Activated gamma-delta T cell treated with anti-CD3 and anti-CD28 coated beads, Interleukin-2, amount 50 U/mL, for 16 hours (primary cell): Measurements from ENCODE around the gene SLC22A4.
A peak's percentile ranks its signal among the peaks of the same experiment; 100 is the strongest.

Experiments
- DNase-seq: peaks from one replicate; pipeline ENCODE4 v3.0.0-alpha.2; 2020; ENCODE audit warnings: low read depth

SLC22A4 gene

DNA sequence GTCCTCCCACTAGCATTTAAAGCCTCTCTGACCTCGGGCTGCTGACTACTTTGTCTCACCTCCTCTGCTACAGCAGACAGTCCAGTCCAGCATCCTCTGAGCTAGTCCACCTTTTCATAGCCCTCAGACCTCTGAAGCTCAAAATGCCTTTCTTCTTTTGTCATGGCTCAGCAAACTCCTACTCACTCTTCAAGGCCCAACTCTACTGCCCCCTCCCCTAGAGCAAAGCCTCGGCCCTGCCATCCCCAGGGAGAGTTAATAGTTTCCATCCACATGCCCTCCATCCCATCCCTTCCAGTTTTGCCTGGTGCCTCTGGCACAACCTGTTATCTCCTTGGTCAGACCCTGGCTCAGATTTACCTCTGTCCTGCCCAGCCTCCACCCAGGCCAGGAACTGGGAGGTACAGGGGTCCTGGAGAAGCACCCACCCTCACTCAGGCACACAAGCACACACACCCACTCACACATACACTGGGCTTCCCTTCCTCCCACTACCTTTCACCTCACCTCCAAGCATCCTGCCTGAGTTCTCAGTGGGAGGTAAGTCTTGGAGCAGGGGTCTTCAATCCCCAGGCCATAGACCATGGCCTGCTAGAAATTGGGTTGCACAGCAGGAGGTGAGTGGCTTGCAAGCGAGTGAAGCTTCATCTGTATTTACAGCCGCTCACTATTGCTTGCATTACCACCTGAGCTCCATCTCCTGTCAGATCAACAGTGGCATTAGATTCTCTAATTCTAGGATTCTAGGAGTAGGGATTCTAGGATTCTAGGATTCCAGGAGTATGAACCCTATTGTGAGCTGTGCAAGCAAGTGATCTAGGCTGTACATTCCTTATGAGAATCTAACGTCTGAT is 18.6 kb upstream of the SLC22A4 start:
- DNase-seq: no peak

DNA sequence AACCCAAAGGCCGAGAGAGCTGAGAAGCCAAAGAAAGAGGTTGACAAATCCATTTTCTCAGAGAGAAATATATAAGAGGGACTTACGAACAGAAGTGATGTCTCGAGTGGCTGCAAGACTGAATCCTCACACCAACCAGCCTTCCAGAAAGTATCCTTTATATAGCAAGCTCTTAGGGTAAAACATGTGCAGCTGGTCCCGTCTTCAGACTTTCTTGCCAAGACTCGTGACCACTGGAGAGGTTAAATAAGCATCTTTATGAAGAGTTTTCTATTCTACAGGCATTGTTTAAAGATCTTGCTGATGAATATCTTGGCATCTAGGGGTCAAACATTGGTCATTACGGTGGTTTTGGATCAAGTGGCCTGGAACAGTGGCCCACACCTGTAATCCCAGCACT is 16.9 kb upstream of the SLC22A4 start:
- no peak for DNase-seq

DNA sequence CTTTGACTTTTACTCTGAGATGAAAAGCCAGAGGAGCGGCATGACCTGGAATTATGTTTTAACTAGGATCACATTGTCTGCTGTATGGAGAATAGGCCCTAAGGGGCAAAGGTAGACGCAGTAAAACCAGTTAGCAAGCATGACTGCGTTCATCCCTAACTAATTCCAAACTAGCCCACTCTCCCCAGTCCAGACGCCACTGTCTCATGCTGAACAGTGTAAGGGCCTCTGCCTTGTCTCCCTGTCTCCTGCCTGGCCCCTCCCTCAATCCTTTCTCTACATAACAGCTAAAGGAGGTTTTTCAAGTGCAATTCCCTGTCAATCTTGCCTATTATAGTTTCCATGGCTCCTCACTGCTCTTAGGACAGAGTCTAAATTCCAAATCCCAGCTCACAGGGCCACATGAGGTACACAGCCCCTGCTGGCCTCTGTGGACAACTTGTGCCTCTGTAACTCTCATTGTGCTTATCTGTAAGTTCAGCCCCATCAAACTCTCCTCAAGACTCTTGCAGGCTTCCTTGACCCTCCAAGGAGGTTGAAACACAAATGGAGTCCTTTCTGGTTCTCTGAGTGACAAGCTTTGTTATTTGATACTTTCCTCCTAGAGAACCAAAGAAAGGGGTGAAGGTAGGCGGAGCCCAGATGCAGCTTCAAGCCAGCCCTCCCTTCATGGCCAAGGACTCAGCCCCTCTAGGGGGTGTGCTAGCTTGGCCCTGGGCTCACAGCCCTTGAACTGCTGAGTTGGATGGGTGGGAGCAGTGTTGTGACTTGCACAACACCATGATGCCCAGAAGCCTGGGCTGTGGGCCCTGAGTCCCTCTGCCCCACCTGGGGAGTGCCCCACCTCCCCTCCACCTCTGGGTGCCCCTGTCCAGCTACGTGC is 16.0 kb upstream of the SLC22A4 start:
- no peak for DNase-seq

DNA sequence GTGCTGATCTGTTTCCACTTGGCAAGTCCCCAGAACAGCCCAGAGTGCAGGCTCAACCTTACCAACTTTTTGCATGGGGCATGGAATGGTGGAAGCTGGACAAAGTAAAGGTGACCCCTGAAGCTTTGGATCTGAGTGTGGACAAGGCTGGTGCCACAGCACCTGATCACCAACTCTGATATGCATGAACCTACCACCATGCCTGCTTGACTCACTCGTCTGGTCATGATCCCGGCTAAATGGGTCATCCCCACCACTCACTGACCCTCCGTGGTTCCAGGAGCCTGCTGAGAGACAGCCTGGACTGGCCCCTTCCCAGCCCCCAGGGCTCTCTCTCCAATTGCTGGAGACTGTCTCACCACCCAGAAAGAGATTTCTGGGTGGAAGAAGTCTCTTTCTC is 14.4 kb upstream of the SLC22A4 start:
- no peak for DNase-seq

DNA sequence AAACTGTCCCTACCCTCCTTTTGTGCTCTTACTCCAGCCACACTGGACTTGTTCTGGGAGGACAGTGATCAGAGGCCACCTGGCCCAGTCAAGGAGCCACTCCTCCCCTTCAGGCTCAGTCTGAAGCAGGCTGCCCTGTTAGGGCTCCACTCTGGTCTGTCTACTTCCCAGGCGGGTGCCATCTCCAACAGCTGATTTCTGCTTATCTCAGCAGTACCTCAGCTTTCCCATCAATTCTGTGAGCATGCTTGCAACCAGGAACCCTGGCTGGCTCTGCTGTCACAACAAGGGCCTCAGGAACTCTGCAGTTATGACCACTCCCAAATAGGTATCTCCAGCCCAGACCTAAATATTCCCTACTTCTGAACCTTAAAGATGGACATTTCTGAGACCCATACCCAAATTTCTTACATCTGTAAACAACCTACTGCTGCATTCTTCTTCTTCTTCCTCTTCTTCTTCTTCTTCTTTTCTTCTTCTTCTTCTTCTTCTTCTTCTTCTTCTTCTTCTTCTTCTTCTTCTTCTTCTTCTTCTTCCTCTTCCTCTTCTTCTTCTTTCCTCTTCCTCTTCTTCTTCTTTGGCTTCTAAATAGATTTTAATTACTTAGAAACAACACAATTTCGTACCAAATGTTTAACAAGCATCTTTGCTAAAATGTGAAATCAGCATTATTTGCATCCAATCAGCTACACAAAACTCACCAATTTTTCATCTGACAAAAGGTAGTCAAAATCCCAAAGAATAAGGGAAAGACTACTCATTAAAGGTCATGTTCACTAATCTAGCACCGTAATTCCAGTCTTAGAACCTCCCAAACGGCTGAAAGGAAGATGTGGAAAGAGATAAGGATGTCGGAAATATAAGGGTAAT is 13.6 kb upstream of the SLC22A4 start:
- no peak for DNase-seq

DNA sequence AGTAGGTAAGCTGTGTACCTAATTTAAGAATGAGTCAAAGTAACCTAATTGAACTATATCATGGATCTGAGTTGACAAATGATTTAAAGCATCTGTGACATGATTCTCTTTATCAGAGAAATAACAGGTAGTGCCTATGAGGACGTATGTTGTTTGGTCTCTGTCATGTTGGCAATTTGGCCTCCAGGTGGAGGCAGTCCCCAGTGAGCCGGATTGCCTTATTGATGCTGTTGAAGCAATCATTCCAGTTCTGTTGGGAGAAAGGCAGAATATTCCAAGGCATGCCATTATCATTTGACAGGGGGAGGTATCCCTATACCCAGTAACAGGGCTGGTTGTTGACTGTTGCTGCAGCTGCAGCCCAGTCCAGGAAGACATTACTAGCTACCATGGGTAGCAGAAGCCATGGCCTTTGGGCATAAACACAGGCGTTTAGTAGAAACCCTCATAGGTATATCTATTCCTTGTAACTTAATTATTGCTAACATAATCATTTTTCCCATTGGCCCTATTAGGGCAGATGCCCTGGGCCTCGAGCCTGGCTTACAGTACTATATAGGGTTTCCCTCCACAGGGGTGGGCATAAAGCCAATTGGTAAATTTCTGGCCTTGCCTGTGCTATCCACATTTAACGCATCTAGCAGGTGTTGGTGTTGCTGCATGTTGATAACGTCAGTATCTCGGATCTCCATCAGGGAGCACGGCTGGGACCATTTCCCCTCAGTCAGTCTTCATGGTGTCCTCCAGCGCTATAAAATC is 12.2 kb upstream of the SLC22A4 start:
- no peak for DNase-seq

DNA sequence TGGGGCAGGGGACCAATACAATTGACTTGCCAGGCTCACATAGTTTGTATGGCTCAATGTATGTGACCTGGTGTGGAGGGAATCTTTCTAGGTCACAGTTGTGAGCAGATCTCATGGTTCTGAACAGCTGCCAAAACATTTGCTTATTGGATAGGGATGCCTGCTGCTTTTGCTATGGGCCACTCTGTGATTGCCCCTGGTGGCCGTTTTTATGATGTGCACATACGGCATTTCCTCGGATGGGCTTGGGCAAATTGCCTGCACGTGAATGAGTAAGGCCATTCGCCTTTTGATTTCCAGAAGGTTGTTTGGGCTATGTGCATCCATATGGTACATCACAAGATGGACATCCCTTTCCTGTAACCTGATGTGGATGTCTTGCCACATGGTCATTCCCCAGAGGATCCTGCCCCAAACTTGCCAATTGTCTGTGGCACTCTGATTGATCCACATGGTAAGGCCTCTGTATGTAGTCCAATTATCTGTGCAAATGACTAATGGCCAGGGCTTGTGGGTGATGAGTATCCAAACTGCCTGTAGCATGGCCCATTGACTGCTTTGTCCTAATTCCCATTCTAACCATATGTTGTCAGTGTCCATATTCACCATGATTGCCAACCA is 10.7 kb upstream of the SLC22A4 start:
- no peak for DNase-seq

DNA sequence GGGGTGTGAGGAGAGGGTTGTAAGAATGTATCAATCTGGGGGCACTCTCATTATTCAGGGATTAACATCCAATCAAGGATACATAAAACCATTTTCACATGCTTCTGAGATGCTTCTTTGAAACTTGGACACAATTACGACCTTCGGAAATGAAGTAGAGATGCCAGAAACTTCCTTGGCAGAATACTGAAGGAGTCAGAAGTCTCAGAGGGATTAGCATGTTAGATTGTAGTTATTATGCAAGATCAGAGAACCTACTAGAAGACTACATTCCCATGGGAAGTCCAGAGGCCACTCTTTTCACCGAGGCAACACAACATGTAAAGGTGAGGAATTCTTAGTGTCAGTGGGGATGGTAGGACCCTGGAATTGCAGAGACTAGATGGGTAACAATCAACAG is 5.1 kb upstream of the SLC22A4 start:
- no peak for DNase-seq

DNA sequence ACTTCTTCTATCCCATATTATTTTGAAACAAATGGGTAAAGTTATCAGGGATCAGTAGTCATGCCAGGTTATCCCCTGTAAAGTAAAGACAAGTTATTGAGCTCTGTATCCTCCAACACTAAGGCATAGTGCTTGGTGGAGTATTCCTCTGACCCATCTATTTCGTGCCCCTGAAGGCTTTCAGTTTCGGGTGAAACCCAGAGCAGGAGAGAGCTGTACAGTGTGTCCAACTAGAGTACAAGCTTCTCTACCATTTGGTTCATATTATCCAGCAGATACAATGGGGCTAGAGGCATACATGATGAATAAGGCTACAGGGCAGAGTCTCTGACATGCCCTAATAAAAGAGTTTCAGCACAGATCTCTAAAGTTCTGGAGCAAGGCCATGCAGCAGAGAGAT is 3.2 kb upstream of the SLC22A4 start:
- DNase-seq: no peak

DNA sequence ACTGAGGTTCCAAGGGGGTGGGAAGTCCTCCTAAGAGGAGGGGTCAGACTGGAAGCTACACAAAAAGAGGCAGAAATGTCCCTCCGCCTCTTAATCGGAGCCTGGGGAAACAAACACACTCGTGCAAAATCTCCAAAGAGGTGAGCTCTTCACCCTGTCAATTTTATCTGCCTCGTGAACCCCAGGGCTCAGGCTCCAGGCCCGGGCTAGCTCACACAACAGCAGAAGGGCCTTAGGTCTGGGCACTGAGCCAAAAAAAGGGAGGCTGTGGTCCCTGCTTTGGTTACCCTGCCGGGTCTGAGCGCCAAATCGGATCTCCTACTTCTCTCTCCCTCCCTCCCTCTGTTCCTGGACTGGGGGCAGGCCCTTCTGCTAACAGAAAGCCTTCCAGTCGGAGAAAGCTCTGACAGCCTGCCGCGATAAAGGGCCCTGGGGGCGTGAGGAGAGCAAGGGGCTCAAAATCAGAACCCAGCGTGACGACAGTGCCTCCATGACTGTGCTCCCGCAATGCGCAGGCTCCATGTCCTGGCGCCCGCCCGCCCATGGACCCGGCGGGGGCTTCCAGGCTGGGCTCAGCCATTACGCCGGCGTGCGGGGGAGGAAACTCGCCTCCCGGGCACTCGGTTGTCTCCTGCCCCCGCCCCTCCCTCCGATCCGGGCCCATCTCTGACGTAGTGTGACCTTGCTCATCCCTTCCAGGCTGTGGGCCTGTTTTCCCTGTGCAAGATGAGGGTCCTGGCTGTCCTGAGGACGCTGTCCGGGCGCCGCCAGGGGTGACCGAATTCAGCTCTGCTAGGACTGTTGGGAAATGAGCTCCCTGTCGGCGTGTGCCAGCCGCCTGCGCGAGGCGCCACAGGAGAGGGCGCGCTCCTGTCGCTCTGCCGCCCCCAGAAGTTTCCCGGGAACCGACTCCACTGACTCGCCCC is 865 bp upstream of the SLC22A4 start:
- peak; percentile 55 for DNase-seq

DNA sequence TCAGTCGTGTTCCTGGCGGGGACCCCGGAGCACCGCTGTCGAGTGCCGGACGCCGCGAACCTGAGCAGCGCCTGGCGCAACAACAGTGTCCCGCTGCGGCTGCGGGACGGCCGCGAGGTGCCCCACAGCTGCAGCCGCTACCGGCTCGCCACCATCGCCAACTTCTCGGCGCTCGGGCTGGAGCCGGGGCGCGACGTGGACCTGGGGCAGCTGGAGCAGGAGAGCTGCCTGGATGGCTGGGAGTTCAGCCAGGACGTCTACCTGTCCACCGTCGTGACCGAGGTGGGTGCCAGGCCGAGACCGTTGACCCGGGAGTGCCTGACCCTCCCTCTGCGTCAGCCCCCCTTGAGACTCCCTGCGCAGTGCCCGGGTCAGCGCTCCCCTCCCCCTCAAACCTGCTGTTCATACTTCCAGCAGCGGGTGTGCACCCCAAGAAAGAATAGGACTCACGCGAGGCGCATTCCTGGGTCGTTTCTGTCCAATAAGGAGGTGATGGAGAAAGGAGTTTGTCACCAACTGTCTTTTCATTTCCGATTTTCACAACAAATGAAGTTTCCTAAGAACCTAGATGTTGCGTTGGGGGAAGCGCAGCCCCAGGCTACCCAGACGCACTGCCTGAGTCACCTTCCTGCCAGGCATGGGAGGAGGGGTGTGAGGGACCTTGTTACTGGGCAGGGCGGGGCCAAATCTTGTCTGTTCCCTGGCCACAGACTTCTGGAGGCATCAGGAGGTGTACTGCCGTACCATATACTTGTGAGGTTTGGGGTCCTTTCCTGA is 722 bp downstream of the SLC22A4 start:
- peak; percentile 55 for DNase-seq

DNA sequence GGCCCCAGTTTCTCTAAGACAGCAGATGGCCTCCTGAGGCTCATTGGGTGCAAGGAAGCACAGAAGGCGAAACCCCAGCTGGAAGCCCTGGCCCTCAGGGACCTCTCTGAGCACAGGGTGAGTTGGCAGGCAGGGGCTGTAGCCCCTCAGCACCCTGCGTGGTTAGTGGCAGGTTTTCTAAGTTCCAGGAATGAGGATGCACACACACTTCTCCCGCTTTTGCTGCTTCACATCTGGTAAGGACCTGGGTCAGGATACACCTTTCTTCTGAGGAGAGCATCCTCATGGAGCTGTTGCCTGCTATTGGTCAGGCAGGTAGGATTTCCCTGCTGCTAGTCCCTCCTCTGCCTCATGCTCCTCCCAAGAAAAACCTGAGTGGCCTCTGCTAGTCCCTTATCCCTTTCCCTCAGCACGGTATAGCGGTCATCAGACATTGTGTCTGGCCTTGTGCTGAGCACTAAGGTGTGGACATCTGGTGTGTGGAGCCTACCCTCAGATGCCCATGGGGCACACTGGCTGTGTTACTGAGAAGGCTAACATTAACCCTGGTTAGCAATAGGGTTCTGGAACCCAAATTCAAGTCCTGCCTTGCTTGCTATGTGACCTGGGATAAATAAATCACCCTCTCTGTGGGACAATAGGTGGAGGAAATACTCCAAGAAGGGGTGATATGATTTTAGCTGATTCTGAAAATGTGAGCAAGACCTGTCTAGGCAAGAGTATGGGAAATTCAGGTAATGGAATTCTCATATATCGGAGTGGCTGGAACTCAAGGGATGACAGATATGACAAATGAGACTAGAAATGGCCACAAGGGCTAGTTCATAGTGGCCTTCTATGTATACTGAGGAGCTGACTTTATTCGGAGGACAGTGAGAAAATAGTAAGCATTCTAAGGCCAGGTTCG is 1.6 kb downstream of the SLC22A4 start:
- DNase-seq: no peak

DNA sequence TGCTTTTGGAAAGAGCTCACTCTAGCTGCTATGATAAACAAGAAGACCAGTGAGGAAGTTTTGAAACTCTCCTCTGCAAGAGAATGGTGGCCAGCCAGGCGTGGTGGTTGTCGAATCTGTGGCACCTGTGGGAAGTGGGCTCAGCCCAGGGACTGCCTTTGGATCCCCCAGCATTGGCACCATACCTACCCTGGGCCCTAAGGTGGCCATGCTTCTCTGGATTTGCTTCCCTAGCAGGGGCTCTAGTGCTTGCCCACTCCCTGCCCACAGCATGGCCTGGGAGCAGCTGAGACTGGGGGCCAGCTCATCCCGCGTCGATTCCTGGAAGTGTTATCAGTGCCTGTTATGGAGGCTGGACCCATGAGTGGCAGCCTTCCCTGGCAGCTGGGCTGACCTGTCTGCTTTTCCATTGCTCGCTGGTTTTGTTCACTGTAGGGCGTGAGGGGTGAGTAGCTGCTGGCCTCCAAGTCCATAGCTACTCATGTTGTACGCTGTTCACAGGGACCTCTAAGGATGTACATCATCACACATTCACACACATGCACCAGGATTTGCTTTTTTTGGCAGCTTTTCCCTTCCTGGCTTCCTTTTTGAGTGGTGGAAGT is 2.3 kb downstream of the SLC22A4 start:
- DNase-seq: no peak

DNA sequence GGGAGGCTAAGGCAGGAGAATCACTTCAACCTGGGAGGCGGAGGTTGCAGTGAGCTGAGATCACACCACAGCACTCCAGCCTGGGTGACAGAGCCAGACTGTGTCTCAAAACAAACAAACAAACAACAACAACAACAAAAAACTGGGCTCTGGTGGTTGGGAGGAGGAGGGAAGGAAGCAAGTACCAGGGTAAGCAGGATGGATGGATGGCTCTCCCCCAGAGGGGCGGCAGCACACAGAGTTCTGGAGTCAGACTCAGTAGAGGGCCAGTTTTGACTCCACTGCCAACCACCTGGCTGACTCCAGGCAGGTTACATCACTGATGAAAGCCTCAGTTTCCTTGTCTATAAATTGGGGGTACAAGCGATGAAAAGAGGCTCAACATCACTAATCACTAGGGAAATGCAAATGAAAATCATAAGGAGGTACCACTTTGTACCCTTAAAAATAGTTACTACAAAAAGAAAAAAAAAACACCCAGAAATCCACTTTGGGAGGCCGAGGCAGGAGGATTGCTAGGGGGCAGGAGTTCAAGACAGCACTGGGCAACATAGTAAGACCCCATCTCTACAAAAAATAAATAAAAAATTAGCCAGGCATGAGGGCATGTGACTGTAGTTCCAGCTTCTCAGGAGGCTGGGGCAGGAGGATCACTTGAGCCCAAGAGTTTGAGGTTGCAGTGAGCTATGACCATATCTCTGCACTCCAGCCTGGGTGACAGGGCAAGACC is 3.2 kb downstream of the SLC22A4 start:
- no peak for DNase-seq

DNA sequence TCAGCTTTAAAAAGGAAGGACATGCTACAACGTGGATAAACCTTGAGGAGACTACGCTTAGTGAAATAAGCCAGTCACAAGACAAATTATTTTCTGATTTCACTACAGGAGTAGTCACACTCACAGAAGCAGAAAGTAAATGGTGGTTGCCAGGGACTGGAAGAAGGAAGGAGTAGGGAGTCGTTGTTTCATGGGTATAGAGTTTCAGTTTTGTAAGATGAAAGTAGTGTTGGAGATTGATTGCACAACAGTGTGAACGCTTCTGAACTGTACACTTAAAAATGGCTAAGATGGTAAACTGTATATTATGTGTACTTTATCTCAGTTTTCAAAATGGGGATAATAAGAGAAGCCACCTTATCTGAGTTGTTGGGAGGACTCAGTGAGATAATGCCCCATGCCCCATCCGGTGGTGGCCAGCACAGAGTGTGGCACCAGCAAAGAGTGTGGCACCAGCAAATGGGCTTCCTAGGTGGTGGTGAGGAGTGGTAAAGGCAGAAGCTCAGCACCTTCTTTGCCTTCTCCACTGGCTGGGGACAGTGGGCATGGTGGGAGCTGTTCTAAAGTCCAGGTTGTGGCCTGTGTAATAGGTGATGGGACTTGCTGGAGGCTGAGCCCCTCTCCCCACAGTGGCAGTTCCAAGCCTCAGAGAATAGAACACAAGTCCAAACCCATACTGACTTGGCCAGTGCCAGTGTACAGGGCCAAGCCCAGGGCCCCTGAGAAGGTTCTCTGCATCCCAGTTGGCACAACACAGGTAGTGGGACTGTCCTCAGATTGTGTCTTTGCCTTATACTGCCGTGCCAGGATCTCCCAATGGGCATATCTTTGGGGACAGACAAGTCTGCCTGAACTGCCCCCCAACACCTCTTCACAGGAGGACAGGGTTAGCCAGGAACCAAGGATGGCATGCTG is 4.4 kb downstream of the SLC22A4 start:
- no peak for DNase-seq

DNA sequence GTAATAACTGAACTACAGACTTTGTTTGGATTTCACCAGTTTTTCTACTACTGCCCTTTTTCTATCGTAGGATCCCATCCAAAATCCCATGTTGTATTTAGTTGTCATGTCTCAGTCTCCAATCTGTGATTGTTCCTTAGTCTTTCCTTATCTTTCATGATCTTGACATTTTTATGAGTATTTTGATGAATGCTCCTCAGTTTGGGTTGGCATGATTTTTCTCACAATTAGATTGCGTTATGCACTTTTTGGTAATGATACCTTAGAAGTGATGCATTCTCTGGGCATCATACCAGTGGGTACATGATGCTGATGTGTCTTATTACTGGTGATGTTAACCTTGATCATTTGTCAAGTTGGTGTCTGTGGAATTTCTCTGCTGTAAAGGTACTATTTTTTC is 5.7 kb downstream of the SLC22A4 start:
- no peak for DNase-seq
